Activated effector memory CD4-positive, alpha-beta T cell treated with Interleukin-2 at 50 U/mL for 16 hours (primary cell): ENCODE data around the gene SUCLA2.
A peak's percentile ranks its signal among the peaks of the same experiment; 100 is the strongest.
"Not testable (repeated sequence)": the region's sequence is repeated elsewhere in the genome, so short reads cannot be mapped to it uniquely, and the experiment has no call there.

Experiments used
- DNase-seq: peaks from one replicate; pipeline ENCODE4 v3.0.0-alpha.2; 2020

Gene SUCLA2

DNA sequence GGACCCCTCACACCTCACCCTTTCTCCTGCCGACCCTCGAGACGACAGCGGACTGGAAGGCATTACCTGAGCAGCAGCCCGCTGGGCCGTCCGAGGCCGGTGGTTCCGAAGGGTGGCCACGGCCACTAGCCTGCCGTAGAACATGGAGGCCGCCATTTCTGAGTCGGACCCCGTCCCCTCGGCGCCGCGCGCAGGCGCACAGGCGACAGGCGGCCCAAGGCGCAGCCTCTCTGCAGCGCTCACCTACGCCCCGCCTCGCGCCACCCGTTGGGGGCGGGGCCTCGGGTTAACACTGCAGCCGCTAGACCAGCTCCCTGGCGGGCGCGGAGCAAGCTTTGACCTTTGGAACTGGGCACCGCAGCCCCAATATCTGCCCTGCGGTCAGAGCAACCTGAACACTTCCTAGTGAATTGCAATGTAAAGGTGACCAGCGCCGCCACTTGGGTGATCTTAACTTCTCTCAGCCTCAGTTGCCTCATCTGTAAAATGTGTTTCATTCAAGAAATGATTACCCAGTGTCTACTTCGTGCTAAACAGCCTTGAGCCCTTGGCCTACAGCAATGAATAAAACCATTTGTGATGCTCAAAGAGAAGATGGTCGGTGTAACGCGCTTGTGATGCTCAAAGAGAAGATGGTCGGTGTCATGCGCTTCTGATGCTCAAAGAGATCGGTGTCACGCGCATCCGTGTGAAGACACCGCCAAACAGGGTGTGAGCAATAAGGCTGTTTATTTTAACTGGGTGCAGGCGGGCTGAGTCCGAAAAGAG lies at the start of gene SUCLA2:
Gene SUCLA2 (minus strand): TSS at position 160 of the 768 bp plus-strand sequence. CDS start 4 bp downstream, at position 156.
- peak; percentile 83 for DNase-seq

DNA sequence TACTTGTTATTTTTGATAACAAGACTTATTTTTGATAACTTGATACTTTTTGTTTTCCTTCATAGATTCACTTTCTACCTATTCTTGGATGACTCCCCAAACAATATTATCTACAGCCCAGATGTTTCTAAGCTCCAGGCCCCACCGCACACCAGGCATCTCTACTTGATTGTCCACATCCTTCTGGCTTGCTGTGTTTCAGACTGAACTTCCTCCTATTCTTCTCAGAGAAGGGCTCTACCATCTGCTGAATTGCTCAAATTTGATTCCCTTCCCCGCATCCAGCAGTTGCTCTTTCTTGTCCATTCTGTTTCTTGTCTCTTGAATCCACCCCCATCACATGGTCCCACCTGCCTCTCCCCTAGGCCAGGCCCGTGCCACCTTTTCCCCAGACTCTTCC lies 49.5 kb upstream of the SUCLA2 start:
- no peak for DNase-seq

DNA sequence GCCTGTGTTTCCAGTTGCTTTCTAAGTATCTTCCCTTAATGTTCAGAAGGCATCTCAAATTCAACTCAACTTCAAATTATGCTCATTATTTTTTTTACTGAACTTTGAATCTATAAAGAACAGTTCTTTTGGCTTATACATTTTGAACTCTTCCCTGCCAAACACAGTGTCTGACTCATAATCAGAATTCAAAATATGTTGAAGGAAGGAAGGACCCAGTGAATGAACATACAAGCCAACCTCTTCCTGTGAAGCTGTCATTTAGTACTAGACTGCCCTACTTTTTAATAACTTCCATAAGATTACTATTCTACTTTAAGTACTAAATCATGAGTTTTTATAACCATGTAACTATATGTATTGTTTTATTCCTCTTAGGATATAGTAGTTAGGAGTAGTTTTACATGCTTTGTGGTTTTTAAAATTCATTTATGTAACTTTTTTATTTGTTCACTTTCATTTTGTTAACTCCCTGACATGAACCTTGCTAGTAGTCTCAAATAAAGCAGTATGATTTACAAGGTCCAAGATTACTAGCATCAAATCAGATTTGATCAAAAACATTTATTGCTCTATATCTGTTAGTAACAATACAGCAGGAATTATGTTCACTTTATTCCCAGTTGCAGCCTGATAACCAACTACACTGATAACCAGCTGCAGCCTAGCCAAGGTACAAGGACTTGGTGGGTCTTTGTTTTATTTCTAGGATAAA lies 42.9 kb upstream of the SUCLA2 start:
- no peak for DNase-seq

DNA sequence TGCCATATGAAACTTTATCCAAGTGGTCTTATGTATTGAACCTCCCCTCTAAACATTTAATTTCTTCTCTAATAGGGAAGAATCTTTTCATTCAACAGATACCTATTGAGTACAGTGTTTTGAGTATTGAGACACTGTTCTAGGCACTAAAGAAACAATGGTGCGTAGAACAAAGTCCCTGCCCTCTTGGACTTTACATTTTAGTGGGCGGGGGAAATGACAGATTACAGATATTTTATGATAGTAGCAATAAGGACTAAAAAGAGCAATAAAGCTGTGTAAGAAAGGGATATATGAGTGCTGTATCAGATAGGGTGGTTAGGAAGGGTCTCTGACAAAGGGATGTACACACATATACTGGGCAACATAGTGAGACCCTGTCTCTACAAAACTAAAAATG lies 41.8 kb upstream of the SUCLA2 start:
- DNase-seq, result no peak

DNA sequence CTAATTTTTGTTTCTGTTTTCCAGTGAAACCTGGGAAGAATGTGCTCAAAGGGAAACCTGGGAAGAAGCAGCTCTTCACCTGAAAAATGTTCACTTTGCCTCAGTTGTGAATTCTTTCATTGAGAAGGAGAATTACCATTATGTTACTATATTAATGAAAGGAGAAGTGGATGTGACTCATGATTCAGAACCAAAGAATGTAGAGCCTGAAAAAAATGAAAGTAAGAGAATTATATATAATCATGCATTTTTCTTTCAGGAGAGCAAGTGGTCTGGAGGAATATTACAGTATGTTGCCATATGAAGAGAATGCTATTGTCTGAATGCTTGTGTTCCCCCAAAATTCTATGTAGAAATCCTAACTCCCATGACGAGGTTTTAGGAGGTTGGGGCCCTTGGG lies 39.8 kb upstream of the SUCLA2 start:
- no peak for DNase-seq

DNA sequence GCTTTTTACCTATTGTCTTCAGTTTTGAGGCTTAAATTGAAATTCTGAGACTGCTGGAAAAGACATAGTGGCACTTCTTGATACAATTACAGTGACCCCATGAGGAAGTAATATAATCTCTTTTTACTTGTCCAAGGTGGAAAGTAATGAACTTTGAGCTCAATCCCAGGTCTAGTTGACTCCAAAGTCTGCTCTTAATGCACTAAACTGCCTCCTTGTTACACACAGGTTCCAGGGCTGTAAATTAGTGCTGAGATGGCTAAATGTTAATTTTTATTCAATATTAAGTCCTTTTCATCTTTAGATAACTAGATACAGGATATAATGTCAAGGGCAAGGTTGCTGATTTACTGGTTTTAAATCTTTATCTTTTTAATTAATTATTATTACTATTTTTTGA lies 39.0 kb upstream of the SUCLA2 start:
- no peak for DNase-seq

DNA sequence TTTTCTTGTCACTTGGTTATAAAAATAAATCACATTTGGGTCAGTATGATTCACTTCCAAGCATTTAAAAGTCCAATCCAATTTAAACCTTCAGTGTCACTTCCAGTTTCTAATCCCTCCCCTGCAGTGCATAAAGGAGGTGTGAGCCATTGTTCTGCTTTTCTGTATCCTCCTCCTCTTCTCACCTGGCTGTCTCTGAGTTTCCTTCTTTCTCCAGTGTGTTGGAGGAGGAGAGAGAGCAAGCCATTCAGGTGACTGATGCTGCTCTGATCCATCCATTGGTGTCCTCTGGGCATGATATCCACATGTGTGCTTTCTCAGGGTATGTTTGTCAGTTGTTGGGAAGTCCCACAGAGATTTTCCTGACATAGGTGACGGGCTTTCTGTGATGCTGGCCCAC lies 37.7 kb upstream of the SUCLA2 start:
- DNase-seq, result no peak

DNA sequence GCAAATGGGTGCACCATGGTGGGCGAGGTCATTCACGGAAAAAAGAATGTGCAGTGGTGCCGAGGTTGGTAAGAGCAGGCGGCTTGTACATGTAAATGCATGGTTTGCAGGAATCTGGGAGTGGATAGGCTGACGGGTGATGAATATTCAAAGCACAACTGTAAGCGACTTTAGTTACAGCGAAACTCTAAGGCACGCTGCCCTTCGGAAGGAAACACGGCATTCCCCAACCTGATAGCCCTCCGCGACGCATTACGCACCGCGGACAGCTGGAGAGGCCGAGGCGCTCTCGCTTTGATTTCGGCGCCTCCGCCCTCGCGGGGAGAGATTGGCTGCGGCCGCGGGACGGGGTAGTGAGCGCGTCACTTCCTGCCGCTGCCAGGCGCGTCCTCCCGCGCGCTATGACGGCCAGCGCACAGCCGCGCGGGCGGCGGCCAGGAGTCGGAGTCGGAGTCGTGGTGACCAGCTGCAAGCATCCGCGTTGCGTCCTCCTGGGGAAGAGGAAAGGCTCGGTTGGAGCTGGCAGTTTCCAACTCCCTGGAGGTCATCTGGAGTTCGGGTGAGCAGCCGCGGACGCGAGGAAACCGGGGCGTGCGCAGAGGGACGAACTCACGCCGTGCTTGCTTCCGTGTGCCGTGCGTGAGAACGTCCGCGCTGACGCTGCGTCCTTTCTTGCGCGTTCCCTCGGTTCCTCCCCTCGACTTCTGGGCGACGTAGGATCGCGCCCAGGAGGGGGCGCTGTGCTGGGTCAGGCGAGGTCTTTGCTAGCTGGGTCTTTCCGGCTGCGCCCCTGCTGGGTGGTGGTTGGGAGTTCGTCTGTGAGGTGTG lies 36.5 kb upstream of the SUCLA2 start, which contains the start of gene NUDT15:
Gene NUDT15 (plus strand): TSS at position 381 of the 828 bp plus-strand sequence. CDS start 21 bp downstream, at position 402.
- DNase-seq, result peak; percentile 94

DNA sequence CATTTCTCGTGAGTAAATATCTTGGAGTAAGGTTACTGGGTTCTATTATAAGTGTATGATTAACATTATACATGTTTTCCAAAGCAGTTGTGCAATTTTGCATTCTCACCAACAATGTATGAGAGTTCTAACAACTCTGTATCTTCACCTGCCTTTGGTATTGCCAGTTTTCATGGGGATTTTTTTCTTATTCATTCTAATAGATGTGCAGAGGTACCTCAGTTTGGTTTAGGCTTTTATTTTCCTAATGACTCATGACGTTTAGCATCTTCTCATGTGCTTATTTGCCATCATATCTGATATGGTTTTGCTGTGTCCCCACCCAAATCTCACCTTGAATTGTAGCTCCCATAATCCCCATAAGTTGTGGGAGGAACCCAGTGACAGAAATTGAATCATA lies 28.8 kb upstream of the SUCLA2 start:
- no peak for DNase-seq

DNA sequence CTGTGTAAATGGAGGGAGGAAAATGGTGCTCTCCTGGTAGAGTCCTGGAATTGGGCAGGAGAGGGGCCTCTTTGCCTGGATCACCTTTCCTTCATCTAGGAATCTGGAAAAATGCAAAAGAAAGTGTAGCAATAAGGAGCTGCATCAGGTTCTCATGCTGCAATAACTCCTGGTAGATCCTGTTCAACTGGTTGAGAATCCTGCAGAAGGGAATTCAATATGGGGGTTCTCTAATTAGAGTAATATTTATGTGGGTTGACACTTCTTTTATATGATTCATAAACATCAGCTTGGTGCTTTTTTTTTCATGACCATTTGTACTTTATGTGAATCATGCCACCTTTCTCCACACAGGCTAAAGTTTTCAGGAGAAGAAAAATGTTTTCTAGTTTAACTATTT lies 27.0 kb upstream of the SUCLA2 start:
- DNase-seq, result no peak

DNA sequence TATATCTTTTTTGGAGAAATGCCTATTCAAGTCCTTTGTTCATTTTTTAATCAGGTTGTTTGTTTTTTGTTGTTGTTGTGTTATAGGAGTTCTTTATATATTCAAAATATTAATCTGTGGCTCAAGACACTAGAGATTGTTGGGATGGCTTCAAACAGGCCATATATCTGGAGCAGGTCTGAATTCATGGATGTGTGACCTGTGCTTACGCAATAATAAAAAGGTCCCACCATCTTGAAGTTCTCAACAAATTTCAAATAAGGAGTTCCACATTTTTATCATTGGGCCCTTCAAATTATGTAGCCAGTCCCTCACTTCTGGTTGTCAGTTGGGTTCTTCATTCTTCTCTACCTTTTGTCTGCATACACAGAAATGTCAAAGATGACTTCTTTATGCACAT lies 18.7 kb upstream of the SUCLA2 start:
- no peak for DNase-seq

DNA sequence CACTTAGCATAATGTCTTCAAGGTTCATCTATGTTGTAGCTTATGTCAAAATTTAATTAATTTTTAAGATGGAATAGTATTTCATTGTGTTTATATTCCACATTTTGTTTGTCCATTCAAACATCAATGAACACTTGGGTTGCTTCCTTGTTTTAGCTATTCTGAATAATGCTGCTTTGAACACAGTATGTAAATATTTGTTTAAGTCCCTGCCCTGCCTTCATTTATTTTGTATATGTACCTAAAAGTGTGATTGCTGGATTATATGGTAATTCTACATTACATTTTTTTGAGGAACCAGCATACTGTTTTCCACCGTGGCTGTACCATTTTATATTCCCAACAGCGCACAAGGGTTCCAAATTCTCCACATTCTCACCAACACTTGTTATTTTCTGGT lies 17.6 kb upstream of the SUCLA2 start:
- DNase-seq, result no peak

DNA sequence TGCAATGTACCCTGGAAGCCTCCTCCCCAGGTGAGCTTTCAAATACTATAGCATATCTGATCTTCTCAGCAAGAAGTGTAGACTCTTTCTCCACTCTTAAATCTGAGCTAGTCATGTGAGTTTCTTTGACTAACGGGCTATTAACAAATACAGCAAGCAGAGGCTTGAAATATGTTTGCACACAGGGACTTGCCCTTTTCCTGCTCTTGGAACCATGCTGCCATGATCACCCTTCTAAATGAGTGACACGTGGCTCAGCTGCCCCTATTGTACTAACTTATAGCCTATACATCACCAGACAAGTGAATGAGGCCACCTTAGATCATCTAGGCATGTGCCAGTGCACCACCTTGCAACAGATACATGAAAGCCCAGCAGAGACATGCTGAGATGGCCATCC lies 13.3 kb upstream of the SUCLA2 start:
- no peak for DNase-seq

DNA sequence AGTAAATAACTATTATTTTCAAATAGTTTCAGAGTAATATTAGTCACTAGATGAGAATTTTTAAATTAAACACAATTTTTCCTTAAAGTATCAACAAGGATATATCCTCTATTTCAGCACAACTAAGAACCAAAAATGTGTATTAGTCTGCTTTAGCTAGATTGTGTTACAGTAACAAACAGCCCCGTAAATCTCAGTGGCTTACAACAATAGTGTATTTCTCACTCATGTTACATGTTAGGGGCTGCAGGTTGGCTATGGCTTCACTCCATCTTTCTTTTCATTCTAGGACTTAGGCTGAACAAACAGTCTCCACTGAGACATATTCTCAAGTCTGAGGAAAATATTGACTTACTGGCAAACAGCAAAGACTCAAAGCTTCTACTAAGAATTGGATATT lies 11.6 kb upstream of the SUCLA2 start:
- no peak for DNase-seq

DNA sequence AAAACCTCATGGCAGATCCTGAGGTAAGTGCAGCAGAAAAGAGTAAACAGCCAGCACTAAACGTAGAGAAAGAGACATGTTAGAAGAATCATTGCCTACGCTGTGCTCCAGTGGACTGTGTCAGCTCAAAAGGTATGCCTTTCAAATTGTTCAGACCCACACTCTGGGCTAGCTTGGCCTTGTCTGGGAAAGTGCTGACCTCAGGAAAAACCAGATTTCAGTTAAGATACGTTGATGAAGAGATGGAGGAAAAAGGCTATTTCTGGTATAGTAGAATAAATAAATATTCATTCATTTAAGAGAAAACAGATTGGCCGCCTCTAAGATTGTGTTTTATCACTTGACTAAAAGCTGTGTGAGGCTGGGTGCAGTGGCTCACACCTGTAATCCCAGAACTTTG lies 9.6 kb upstream of the SUCLA2 start:
- DNase-seq, result no peak

DNA sequence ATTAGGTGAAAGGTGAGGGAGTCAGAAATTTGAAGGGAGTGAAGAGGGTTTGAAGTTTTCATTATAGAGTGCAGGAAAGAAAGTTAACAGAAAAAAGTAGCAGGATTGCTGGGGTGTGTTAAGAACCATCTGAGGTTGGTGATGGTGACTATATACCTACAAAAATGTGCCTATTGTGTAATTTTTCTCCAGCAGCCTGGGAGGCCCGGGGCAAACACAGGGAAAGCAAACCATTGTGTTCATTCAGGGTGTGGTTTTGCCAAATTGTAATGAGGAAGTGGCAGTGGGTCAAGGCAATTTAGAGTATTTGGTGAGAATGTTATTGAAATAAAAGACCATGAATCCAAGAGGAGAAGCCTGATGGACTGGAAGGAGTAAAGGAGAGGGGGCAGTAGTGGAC lies 8.2 kb upstream of the SUCLA2 start:
- DNase-seq, result no peak

DNA sequence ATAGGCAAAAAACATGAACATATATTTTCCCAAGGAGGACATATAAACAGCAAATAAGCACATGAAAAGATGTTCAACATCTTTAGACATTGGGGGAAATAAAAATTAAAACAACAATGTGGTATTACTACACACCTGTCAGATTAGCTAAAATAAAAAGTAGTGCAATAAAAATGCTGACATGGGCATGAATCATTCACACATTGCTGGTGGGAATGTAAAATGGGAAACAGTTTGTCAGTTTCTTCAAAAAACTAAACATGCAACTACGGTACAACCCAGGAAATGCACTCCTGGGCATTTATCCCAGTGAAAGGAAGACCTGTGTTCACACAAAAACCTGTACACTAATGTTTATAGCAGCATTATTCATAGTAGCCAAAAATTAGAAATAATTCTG lies 5.3 kb upstream of the SUCLA2 start:
- no peak for DNase-seq

DNA sequence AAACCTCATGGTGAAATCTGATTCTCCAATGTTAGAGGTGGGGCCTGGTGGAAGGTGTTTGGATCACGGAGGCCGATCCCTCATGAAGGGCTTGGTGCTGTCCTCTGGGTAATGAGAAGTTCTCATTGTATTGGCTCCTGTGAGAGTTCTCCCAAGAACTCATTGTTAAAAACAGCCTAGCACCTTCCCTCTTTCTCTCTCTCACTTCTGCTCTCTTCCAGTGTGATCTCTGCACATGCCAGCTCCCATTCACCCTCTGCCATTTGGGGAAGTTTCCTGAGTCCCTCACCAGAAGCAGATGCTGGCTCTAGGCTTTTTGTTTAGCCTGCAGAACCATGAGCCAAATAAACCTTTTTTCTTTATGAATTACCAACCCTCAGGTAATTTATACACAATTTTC lies 3.1 kb upstream of the SUCLA2 start:
- DNase-seq, result no peak

DNA sequence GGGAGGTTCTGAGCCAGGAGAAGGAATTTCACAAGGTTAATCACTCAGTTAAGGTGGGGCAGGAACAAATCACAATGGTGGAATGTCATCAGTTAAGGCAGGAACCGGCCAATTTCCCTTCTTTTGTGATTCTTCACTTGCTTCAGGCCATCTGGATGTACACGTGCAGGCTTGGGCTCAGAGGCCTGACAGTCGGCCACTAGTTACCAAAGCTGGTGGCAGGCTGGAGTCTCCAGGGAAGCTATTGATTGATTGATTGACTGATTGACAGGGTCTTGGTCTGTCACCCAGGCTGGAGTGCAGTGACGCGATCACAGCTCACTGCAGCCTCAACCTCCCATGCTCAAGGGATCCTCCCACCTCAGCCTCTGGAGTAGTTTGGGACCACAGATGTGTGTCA lies 926 bp upstream of the SUCLA2 start:
- DNase-seq, result not testable (repeated sequence)

DNA sequence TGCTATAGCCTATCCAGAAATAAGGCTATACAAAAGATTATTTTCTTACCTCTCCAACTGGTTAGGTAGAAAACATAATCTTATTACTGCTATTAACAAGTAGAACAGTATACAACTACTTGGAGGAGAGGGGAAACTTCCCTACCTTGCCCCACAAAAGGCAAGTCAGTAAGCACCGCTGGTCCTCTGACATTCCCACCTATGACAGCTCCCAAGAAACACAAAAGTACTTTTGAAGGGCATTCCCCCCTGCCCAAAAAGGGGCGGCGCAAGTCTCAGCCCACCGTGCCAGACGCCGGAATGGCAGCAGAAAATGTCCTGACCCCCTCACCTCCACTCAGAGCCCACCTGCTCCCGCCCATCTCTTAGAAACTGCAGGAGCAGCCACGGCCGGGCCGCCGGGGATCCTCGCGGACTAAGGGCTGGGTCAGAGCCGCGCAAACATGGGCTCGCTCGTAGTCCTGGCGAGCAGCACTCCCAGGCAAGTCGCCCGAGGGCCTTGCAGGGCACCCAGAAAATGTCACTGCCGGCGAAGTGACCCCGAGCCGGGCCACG lies 437 bp downstream of the SUCLA2 start:
- DNase-seq, result no peak

DNA sequence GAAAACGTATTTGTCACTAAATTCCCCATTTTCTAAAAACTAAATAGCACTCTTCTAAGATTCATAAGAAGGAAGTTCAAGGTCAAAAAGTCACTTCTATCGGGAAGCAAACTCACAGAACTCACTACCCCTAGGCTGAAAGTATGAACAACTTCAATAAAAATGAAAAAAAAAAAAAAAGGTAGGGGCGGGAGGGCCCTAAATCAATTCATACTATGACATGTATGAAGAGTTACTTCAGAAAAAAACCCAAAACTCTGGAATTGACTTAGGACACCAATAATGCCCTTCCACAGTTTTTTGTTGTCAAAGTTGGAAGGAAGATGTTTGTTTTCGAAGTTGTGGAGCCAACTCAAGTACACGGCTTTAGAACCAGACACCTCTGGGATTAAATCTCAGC lies 1.1 kb downstream of the SUCLA2 start:
- DNase-seq, result no peak

DNA sequence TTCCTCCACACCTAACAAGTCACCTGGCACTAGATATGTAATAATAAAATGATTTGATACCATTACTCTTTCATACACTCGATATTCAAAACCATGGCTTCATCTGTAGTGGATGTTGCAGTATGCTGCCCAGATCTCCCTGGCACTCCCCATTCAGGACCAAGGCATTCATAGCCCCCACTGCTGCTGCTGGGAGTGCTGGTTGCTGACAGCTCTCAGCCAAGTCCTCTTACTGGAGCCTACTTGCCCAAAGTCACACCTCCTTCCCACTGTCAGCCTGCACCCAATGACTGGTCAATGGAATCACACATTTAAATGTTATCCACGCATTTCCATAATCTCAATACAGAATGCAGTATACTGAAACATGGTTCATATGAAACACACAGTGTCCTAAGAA lies 3.7 kb downstream of the SUCLA2 start:
- no peak for DNase-seq

DNA sequence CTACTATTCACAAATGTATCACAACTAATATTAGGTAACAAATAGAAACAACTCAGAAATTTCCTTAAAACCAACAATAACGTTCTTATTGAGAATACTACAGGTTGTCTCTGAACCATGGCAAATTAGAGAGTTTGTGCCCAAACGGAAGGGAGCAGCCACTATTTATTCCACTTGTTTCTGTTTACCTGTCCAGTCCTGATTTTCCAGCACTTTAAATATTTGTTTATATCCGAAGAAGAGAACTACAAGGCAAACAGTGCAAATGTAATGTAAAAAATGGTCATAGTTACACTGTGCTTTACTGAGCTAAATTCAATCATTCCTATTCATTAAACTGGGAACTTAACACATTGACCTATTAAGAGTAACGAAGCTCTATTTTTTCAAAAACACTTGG lies 9.2 kb downstream of the SUCLA2 start:
- DNase-seq, result no peak
